ENCODE measurements around the gene UCN2. TPM values are rescaled to one million over a fixed set of nuclear protein-coding genes. Genes with fewer than 3 reads are reported as not detected.

Gene UCN2
- total and polyA plus RNA-seq, 2 donors (not counting 3 experiments of a cell fraction or from before 2014, with no cell fraction given): 0.11 TPM; not detected in 1

DNA sequence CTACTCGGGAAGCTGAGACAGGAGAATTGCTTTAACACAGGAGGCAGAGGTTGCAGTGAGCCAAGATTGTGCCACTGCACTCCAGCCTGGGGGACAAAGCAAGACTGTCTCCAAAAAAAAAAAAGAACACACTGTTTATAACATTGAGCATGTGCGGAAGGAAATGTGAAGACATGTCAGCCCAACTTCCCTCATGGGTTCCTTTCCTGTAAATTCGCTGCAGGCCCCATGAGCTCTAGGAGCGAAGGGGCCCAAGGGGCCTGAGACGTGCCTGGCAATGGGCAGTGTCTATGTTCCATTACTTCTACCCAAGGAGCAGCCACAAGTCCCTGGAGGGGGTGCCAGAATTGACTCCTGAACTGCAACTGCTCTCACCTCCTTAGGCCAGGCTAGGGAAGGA is 10.2 kb downstream of the UCN2 start:
- dilution Hi-C loops (cut with MboI; ENCODE audit: extremely low pct_ligation_motif_present, low sequenced_read_pairs): no loop called here

More for the DNA sequence above, 10.2 kb downstream of the UCN2 start:
- TF ChIP-seq POLR2AphosphoS5 (IDR thresholded peaks at IDR 0.05; ENCODE audit: insufficient read depth, low read depth, low read length) (no peak), MAX (IDR thresholded peaks at IDR 0.05; ENCODE audit: insufficient read depth, insufficient read length) (no peak), FOS (IDR thresholded peaks at IDR 0.05; ENCODE audit: borderline replicate concordance, insufficient read depth, low read length) (no peak), EZH2 (IDR thresholded peaks at IDR 0.05; ENCODE audit: borderline replicate concordance, low read depth, low read length, severe bottlenecking) (no peak), JUN (IDR thresholded peaks at IDR 0.05; ENCODE audit: borderline replicate concordance, insufficient read depth, insufficient read length, low read depth) (no peak), GATA2 (IDR thresholded peaks at IDR 0.05; ENCODE audit: insufficient read depth, insufficient read length, low read depth, low read length) (no peak), POLR2A (IDR thresholded peaks at IDR 0.05; ENCODE audit: low read depth, low read length) (no peak), MYC (IDR thresholded peaks at IDR 0.05; ENCODE audit: low read depth, low read length) (no peak)
- TF ChIP-seq, protein P1, sequence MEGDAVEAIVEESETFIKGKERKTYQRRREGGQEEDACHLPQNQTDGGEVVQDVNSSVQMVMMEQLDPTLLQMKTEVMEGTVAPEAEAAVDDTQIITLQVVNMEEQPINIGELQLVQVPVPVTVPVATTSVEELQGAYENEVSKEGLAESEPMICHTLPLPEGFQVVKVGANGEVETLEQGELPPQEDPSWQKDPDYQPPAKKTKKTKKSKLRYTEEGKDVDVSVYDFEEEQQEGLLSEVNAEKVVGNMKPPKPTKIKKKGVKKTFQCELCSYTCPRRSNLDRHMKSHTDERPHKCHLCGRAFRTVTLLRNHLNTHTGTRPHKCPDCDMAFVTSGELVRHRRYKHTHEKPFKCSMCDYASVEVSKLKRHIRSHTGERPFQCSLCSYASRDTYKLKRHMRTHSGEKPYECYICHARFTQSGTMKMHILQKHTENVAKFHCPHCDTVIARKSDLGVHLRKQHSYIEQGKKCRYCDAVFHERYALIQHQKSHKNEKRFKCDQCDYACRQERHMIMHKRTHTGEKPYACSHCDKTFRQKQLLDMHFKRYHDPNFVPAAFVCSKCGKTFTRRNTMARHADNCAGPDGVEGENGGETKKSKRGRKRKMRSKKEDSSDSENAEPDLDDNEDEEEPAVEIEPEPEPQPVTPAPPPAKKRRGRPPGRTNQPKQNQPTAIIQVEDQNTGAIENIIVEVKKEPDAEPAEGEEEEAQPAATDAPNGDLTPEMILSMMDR (IDR thresholded peaks at IDR 0.05; ENCODE audit: extremely low read depth in 1 of 2, insufficient read depth in 1 of 2, low read depth in 1 of 2, low read length in 2 of 2): no peak
- Histone ChIP-seq H3K27ac (ENCODE audit: insufficient read depth, low read depth, low read length) (no peak overlapping the region), H3K27me3 (ENCODE audit: control insufficient read depth in 2 of 2, insufficient read depth in 2 of 2, low read length in 2 of 2) (no peaks in the 10 kb centered on the region), H3K9me3 (replicated peaks; ENCODE audit: control insufficient read depth, insufficient read depth, low read length) (no peaks in the 10 kb centered on the region), H3K4me3 (replicated peaks in 1 of 3; ENCODE audit: insufficient read depth in 1 of 3, low read depth in 1 of 3, low read length in 3 of 3) (no peak overlapping the region), H4K20me1 (replicated peaks; ENCODE audit: control insufficient read depth, extremely low read depth, insufficient read depth, low read length) (no peaks in the 10 kb centered on the region), H3K9ac (replicated peaks; ENCODE audit: extremely low read depth, insufficient read depth, low read length) (no peak overlapping the region), H3K36me3 (ENCODE audit: control insufficient read depth in 2 of 2, extremely low read depth in 1 of 2, insufficient read depth in 2 of 2, low read length in 2 of 2) (no peaks in the 10 kb centered on the region), H3K4me1 (ENCODE audit: control insufficient read depth, extremely low read depth, insufficient read depth, low read length) (peaks cover 4% of the 10 kb centered on the region), H3K9me1 (replicated peaks; ENCODE audit: control insufficient read depth, extremely low read depth, insufficient read depth, low read length) (no peaks in the 10 kb centered on the region), H2AFZ (ENCODE audit: low read depth, low read length) (no peak overlapping the region), H3K4me2 (ENCODE audit: insufficient read depth, low read length) (no peak overlapping the region), H3K79me2 (ENCODE audit: control insufficient read depth, insufficient read depth, low read length) (no peaks in the 10 kb centered on the region)
- no TSS peak for BruUV-seq (replicated peaks)
- POLR2A ChIA-PET: interaction anchor here (0.6 kb wide), 1 partner anchor 97 kb away, joined by 3 read pairs; no protein-coding TSS in a partner anchor
- DNase-seq (ENCODE audit: low read depth, low spot score): no peak
- no peak for FAIRE-seq
- CTCF ChIA-PET: interaction anchor here (1.3 to 6.0 kb wide), 4 partner anchors 11 to 153 kb away, joined by 5 to 63 read pairs (median 7); no protein-coding TSS in a partner anchor
- intact Hi-C loops (cut with micrococcal nuclease): no loop called here
